Brain pericyte (primary cell): ENCODE results near the gene ADAMTS4.

Source experiments
- DNase-seq: peaks from one replicate; pipeline ENCODE4 v3.0.0-alpha.2; 2012; ENCODE audit warnings: low read depth, low spot score

Gene ADAMTS4

DNA sequence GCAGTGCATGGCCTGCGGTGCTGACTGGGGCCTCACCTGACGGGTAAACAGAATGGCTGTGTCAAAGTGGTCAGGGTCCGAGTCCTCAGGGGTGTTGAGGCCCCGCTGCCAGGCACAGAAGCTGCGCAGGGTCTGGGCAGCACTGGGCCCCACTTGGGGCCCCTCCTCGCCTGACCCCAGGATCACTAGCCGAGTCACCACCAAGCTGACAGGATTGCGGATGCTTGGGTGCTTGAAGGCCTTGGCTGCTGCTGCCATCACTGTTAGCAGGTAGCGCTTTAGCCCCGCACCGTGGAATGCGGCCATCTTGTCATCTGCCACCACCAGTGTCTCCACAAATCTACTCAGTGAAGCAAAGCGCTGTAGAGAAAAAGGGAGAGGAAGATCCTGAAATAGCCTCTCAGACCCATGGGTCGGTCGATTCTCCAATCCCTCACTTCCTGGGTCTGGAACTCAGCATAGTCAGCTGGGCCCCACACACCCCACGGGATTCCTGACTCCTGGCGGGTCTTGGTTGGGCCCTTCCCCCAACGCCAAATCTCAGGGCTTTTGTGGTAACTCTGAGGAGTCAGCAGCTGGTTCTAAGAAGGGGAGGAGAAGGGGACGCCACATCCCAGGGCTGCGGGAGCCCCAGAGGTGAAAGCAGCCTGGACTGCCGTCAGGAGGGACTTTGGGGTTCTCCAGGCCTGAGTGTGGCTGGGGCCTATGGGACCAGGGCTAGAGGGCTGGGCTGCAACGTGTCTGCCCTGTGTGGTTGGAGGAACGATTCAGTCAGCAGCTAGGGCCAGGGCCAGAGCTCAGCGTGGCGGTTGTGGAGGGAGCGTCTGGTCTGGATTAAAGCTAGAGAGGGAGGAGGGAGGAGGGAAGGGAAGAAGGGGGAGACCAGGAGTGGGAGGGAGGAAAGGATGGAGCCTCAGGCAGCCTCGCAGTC, 2.1 kb downstream of the ADAMTS4 start:
- DNase-seq, result peak; percentile 61

DNA sequence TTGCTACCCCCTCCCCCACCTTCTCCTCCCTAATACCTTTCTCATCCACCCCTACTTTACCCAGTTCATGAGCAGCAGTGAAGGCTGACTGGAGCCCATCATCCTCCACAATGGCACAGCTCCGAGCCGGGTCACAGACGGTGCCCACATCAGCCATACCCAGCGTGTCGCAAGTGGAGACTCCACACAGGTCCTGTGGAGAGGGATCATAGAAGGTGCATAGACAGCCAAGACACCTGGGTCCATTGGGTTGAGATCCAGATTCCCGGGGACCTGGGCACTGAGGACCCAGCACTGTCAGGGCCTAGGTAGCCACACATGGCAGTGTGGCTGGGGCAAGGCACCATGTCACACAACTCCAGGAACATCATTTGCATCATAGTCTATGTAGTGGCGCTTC, 2.7 kb downstream of the ADAMTS4 start:
- DNase-seq, result no peak

DNA sequence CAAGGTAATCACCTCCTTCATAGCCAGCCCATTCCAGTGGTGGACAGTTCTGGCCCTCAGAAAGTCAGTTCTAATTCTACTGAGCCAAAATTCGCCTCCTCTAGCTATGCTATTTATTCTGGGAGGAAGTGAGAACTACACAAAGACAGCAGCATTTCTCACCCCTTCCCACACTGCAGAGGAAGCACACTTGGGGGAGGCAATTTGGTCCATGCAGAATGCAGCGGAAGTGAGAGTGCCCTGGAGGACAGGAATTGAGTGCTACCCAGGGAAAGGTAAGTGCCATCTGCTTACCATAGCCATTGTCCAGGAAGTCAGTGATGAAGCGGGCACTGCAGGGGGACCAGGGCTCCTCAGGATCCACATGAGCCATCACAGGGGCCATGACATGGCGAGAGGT, 3.7 kb downstream of the ADAMTS4 start:
- DNase-seq, result no peak

DNA sequence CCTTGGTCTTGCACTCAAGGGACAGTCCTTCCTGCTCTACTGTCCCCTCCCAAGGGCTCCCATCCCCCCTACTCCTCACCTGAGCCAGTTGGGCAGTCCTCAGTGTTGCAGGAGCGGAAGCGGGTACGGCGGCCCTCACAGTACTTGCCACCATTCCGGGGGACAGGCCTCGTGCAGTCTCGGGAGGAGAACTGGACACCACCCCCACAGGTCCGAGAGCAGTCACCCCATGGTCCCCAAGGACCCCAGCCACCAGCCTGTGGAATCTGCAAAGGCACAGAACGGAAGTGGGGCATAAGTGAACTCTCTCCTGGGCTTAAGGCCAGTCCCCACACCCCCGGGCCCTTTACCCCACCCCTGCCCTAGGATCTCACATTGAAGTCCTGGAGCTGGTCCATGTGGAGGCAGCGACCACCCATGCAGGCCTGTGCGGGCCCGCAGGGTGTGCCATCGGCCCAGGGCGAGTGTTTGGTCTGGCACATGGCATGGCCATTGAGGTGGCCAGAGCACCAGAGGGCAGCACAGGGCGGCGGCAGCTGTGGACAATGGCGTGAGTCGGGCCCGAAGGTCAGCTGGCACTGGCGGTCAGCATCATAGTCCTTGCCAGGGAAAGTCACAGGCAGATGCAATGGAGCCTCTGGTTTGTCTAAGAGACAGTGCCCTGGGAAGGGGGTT, 5.2 kb downstream of the ADAMTS4 start:
- DNase-seq, result no peak

DNA sequence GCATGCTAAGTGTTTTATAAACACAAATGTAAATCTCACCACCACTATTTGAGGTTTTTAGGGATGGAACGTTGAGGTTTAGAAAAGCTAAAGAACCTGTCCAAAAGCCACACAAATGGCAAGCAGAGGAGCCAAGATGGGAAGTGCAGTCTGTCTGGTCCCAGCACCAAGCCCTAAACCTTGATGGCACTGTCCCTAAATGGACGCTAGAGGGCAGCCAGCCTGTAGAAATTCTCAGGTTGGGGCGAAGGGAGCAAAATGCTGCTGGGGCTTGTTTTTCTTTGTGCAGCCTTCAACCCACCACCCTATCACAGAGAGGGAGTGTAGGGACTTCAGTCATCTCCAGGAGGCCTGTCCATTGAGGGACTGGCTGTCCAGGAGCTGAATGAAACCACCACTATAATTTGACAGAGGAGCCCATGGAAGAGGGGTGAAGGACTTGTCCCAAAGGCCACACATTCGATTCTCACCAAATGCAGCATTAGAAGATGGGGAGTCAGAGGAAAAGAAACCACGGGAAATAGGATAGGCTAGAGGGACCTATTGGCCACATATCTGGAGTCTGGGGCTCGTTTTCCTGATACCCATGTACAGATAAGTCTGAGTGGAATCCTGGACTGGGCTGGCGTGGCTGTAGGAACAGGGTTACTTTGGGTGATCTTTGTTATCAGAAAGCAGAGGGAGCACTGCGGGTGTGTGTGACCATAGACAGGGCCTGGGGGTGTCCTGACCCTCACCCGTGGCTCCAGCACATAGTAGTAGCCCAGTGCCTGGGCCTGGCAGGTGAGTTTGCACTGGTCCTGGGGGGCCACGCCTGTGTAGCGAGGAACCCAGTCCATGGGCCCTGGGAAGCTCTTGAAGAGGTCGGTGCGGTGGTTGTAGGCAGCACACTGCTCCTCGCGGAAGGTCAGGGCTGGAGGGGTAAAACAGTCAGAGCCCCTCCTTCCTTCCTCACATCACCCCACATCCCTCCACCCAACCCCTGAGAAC, 6.1 kb downstream of the ADAMTS4 start:
- no peak for DNase-seq

DNA sequence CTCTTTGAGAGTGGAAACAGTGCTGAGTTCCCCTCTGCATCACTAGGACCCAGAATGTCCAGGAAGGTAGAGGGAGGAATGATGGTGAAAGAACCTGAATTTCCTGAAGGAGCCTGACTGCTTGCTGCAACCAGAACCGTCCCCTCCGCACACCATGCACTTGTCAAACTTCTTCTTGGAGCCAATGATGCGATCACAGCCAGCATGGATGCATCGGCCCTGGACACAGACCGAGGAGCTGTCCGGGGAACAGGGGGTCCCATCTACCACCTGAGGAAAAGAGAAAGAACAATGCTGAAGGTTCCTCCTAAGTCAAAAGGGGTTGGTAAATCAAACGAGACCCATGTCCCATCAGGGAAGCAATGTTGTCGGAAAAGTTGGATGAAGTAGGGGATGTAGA, 6.9 kb downstream of the ADAMTS4 start:
- no peak for DNase-seq

DNA sequence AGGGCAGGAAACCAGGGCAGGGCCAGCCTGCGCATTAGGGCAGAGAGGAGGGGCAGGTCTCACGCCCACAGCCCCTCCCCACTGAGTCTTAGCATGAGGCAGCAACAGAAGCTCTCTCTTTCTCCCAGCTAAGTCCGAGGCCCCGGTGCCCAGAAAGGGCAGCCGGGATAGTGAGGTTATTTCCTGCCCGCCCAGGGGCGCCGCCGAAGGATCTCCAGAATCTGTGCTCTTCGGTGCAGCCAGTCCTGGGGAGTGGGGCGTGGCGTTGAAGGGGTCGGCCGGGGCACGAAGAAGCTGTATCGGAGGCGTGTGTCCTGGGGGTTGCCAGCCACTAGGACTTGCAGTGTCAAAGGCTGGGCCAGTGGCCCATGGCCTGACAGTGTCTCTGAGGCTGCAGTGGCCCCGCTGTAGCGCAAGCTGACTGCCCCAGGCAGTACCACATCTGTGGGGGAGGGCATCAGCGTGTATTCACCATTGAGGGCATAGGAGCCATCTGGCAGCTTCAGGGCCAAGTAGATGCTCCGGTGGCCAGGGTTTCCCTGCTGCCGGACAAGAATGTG, 7.8 kb downstream of the ADAMTS4 start:
- no peak for DNase-seq

DNA sequence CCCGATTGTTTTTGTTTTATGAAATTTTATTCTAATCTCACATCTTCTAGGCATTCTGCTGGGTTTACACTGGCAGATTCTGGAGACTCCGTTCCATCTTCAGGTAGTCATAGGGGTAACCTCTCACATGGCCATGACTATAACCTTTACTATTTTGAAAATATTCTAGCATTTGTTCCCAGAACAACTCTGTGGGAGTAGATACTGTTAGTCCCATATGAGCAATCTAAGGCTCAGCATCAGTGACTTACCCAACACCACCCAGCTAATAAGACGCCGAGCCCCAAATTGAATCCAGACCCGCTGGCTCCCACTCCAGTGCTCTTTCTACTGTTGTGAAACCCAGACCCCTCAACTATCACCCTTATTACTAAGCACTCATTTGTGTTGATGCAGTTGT, 9.8 kb downstream of the ADAMTS4 start:
- no peak for DNase-seq

DNA sequence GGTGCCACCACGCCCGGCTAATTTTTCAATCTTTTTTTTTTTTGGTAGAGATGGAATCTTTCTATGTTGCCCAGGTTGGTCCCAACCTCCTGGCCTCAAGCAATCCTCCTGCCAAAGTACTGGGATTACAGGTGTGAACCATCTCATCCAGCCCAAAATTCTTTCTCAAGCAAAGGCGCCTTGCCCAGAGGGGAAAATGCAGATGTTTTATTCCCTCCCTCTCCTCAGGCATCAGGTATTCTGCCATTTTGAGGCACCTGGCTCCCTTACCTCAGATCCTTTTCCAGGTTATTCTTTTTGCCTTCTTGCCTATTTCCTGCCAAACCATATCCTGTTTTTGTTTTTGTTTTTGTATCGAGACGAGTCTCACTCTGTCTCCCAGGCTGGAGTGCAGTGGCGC, 10.5 kb downstream of the ADAMTS4 start:
- DNase-seq, result no peak

DNA sequence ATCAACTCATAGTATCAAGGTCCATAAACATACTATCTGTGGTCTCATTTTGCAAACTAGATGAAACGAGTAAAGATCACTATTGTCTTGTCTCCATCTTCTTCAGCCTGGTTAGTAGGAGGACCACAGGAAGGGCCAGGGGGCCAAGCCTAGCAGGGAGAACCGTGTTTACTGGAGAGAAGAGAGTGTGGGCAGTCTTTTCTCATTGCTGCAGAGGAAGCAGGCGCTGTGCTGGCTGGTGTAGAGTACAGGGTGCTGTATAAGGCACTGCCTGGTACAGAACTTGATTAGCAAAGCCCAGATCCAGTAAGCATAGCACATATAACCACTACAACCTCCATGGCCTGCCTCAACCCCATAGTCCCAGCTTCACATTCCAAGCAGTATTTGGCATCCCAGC, 11.5 kb downstream of the ADAMTS4 start:
- no peak for DNase-seq

DNA sequence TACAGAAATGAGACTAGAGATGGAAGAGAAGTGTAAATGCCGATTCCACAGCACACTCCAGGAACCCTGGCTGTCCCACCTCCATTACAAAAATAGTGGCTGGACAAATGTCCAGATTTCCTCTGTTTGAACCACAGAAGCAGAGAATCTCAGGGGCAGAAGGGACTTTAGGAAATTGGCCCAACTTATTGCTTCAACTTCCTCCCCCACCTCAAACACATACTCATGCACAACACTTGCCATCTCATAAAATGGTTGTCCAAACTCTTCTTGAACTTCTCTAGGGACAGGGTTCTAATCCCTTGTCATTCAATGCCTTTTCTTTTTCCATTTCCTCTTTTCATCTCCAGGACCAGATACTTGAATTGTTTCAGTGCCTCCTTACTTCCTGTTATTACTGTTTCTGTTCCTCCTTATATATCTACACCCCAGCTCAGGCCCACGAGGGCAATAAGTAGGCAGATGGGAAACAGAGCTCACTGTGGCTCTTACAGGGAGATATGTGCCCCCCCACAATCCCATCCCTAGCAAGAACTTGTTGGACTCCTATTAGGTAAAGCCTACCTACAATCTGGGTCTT, 13.0 kb downstream of the ADAMTS4 start:
- DNase-seq, result no peak

DNA sequence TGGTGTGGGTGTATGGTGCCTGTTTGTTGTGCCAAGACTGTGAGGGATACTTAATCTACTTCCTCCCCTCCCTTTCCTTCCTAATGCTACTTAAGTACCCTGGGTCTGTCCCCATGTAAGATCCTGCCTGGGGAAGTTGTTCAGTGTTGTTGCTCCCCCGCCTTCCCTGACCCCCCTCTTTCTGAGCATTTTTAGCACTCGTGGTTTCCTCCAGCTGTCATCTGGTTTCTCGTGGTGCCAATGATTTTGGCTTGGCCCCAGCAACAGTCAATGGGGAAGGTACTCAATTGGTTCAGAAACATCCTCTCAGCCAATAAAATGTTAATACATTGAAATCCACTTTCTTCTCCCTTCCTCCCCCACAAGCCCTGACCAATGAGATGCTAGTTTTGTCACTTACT, 13.6 kb downstream of the ADAMTS4 start:
- DNase-seq, result no peak

DNA sequence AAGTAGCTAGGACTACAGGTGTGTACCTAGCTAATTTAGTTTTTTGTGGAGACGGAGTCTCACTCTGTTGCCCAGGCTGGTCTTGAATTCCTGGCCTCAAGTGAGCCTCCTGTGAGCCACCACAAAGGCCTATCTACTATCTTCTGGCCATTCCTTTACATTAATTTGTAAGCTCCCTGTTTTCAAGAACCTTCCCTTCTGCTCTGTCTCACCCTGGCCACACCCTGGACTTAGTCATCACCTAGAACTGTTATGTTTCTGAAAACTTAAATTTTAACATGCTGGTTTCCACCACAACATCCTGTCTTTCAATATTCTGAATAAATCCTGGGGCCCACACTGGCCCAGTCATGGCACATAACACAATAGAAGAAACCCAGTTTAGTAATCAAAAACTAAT, 16.6 kb downstream of the ADAMTS4 start:
- no peak for DNase-seq

DNA sequence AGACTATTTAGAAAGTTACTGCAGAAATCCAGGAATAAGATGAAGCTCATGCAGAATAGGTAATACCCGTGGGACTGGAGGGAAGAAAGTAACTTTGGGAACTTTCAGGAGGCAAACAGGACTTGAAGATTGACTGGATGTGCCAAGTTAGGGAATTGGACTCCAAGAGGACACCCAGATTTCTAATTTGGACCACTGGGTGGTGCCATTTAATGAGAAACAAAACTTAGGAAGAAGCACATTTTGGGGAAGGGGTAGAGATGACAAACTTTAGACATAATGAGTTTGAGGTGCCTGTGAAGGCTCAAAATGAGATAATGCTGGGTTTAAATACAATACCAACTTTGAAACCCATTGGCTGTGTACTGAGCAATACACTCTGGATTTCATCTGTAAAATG, 18.2 kb downstream of the ADAMTS4 start:
- DNase-seq, result no peak

DNA sequence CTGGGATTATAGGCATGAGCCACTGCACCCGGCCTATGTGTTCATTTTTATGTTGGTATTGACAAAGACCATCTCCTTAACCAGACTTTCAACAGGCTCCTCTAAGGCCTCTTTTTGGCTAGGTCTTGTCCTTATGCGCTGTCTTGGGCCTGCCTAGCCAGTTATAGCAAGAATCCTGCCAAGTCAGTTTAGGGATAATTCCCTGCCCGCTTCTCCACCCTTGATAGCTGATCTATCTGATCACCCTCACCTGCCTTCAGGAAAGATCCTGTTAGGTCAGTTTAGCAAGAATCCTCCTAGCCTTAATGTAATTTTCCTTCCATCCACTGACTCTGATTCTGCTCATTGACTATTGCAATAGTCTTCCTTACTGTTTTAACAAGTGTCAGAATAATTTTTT, 19.2 kb downstream of the ADAMTS4 start:
- DNase-seq, result no peak

DNA sequence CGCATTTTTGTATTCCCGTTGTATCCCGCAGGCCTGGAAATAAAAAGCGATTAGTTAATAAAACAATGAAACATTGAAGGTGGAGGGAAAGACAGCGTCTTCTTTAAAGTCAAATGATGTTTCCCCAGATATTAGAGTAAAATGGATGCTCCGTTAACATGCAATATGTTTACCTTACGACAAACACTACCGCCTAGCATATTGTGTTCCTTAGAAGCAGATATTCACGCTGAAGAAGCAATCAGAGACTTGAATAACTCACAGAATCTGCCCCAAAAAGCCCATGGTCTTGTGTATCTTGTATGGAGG, 21.0 kb downstream of the ADAMTS4 start:
- no peak for DNase-seq

DNA sequence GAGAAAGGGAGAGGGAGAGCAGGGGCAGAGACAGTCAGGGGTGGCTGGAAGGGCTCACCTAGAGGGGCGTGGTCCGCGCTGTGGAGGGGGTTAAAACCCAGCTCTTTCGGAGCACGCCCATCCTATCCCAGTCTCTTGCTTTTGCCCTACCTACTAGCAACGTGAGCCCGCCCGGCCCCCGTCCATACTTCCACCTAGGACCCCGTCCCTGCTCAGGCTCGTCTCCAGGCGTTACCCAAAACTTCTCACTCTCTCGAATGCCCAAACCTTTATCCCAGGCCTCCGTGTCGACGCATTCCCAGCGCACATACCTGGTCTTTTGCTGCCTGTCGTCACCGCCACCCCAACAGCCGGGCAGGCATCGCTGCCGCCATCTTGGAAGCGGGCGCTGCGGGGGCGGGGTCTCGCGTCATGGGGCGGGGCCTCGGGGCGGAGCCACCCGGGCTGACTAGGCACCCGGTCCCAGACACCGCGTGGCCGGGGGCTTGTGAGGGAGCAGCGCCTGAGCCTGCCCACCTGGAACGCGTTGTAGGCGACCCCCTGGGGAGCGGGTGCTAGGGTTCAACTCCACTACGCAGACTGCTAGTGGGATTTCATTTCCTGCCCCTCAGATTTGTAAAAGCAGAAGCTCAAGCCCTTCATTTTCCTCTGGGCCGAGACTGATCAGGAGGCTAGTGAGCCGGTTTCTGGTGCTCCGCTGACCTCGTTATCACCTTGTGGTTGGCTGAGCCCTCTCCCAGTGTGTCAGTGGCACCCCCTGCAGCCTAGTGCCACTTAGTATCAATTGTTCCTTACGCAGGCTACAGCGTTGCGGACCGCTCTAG, 21.5 kb downstream of the ADAMTS4 start, which contains the start of gene B4GALT3:
Gene B4GALT3, minus strand, starts transcription at position 396 of the 824 bp plus-strand sequence. CDS start 1,447 bp downstream, outside the sequence.
- peak; percentile 46 for DNase-seq

DNA sequence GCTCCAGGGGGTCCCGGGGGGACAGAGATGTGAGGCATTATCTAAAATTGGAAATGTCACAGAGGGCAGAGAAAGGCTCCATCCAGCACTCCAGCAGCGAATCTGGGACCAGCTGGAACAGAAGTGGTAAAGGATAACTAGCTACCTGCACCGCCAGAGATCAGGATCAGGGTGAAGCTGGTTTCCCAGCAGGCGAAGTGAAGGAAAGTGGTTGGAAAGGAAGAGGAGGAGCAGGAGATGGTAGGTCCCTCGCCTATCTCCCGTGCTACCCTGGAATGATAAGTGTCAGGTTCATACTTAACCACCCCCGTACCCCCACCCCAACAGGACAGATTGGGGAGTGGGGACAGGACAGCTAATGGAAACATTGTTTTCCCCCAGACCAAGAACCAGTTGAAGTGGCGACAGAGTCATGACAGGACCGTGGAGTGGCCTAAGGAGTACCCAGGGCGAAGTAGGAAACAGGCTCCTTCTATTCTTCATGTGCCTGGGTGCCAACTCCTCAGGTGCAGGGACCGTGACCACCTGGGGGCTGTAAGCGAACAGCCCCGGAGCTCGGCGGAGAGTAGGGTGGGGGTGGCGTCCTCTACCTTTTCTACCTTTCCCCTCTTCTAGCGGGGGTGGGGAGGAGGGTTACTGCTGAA, 22.3 kb downstream of the ADAMTS4 start:
- DNase-seq, result no peak

DNA sequence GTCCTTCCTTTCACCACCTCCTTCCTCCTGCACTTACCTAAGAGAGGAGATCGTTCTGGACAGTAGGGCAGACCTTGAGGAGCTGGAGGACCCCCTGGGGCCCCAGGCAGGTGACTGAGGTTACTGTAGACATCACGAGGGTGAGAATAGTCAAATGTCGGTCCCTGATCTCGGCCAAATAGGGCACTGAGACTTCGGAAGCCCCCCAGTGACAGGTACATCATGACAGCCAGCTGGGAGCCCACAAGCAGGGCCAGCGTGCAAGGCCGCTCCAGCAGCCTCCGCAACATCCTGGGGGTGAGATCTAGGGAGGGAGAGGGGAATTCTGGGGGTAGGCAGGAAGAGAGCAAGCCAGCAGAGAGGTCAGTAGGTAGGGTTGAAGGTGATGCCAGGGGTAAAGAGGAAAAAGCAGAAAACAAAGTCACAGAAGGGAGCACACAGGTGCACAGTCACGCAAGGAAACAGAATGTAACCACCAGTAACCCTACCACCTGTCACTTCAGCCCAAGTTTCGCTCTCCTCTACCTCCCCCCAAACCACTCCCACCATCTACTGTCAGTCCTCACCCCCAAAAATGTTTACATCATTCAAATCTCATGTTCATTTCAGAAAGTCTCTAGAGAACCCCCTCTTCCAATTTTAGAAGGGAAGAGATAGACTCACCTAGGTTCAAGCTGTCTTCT, 22.9 kb downstream of the ADAMTS4 start:
- no peak for DNase-seq
